ENCODE results near the gene CCDC85B. TPM values are rescaled to one million over a fixed set of nuclear protein-coding genes. Genes with fewer than 3 reads are reported as not detected.

The CCDC85B gene
- total RNA-seq, 3 donors from 2014 or later (not counting 1 experiment from before 2014, with no cell fraction given): 22.6 to 36.1 (median 24.1) TPM

DNA sequence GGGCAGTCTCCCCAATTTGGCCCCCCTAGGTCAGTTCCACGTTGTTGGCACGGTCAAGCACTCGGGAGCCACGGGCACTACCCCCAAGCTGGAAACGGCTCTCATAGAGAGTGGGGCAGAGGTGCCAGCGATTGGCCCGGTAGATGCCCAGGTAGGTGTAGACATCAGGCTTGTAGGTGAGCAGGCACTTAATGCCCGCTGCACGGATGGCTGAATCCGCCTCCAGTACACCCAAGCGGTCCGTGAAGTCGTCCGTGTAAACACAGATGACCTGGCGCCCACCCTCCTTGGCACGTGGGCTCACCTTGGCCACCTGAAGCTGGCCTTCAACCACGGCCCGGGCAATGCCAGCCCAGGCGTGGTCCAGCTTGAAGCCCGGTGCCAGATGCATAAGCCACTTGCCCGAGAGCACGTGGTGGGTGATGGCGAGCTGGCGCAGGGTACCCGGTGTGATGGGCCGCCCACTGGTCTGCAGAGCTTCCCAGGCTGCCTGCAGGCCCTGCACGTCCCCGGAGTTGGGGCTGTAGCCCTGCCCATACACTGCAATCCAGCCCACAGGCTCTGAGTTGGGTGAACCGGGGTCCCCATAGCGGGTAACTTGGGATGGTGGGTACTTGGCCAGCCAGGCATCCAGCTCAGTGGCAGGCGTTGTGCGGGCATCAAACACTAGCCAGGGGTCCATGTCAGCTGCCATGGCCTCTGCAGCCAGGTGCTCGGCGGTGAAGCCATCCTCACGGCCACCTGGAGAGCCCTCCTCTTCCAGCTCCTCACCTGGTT lies 27.1 kb downstream of the CCDC85B start:
- H3K4me1 ChIP-seq (ENCODE audit: control insufficient read depth, insufficient read depth, low read length): peaks cover 57% of the 10 kb centered on the region
- TF ChIP-seq, protein P1, sequence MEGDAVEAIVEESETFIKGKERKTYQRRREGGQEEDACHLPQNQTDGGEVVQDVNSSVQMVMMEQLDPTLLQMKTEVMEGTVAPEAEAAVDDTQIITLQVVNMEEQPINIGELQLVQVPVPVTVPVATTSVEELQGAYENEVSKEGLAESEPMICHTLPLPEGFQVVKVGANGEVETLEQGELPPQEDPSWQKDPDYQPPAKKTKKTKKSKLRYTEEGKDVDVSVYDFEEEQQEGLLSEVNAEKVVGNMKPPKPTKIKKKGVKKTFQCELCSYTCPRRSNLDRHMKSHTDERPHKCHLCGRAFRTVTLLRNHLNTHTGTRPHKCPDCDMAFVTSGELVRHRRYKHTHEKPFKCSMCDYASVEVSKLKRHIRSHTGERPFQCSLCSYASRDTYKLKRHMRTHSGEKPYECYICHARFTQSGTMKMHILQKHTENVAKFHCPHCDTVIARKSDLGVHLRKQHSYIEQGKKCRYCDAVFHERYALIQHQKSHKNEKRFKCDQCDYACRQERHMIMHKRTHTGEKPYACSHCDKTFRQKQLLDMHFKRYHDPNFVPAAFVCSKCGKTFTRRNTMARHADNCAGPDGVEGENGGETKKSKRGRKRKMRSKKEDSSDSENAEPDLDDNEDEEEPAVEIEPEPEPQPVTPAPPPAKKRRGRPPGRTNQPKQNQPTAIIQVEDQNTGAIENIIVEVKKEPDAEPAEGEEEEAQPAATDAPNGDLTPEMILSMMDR (IDR thresholded peaks at IDR 0.05): no peak
- no peak overlapping the region for H3K27ac ChIP-seq (ENCODE audit: low read length)
- H3K36me3 Mint-ChIP-seq: no peaks in the 10 kb centered on the region
- no peaks in the 10 kb centered on the region for H3K27me3 ChIP-seq (ENCODE audit: control insufficient read depth, insufficient read depth, low read length)
- H3K27ac Mint-ChIP-seq: peak overlapping the region; percentile 49 to 77
- no peaks in the 10 kb centered on the region for H3K27me3 Mint-ChIP-seq (ENCODE audit: low read depth in 2 of 2)
- peak overlapping the region; percentile 90 for H3K4me3 Mint-ChIP-seq
- 90% methylated on average over 35 of the region's 35 CpGs for WGBS (ENCODE audit: insufficient coverage)
- intact Hi-C loops (cut with micrococcal nuclease): loop anchor here (2.0 to 5.0 kb wide), 3 partner anchors 15 to 60 kb away; partner anchors contain the start of genes CCDC85B and CFL1
- ATAC-seq: no peak
- H3K9me3 Mint-ChIP-seq: no peaks in the 10 kb centered on the region
- DNase-seq: no peak
- no peaks in the 10 kb centered on the region for H3K9me3 ChIP-seq (ENCODE audit: control insufficient read depth, insufficient read depth, low read length)
- peaks cover 22% of the 10 kb centered on the region for H3K36me3 ChIP-seq (ENCODE audit: control insufficient read depth, insufficient read depth, low read length)
- peak overlapping the region; percentile 96 for H3K4me3 ChIP-seq (ENCODE audit: low read length)
- peaks cover 24 to 52% of the 10 kb centered on the region in 2 donors for H3K4me1 Mint-ChIP-seq

DNA sequence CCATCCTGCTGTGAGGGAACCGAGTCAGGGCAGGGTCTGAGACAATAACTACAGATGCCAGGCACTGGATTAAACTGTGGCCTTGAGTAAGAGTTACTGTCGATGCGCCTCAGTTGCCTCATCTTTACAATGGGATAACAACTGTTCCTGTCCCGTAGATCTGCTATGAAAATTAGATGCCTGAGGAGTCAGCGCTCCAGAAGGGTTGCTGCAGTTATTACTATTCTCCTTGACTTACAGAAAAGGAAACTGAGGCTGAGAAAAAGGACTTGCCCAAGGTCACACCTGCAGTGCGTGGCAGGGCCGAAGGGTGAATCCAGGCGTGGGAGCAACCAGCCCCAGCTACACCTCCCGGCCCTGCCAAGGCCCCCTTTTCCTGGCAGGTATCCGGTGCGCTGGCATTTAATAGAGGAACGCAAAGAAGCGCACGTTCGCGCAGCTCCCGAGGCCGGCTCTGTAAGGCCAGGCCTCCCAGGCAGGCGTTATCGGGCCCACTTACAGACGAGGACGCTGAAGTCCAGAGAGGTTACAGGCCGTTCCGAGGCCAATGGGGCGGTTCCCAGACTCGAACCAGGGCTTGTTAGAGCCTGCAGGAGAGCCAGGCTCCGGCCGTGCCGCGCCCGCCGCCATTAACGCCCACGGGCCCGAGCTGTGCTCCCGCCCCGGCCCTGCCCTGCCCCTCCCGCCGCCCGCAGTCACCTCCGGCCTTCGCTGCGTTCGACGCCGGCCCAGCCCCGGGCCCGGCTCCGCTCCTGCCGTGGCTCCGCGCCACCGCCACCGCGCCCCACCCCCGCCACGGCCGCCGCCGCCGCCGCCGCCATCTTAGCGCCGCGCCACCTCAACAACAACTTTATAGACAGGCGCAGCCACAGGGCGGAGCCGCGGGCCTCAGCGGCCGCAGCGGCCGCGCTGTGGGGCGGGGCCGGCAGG lies 28.0 kb downstream of the CCDC85B start, which contains the start of gene C11orf68:
Gene C11orf68 (minus strand): TSS at position 852 of the 930 bp plus-strand sequence. CDS start 31 bp downstream, at position 821.
- peak in 1 of 3 donors; percentile 3 for ATAC-seq
- no peak for DNase-seq

DNA sequence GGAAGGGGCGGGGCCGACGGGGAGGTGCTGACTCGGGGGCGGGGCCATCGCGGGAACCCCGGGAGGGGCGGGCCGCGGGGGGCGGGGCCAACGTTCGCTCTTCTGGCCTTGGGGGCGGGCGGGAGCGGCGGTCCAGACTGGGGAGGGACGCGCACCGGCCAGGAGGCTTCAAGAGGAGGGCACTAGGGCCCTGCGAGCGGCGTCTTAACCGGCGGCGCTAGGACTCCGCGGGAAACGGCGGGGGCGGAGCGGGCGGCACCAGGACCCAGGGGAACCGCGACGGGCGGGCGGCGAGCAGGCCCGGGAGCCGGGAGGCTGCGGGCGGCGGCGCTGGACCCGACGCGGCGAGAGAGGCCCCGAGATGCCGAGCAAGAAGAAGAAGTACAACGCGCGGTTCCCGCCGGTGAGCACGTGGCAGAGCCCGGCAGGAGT lies 28.7 kb downstream of the CCDC85B start, which contains the start of gene DRAP1:
Gene DRAP1 (plus strand): TSS at position 286 of the 432 bp plus-strand sequence. CDS start 76 bp downstream, at position 362.
- Histone ChIP-seq H3K4me1 (ENCODE audit: control insufficient read depth, insufficient read depth, low read length) (peaks cover 57% of the 10 kb centered on the region), H3K36me3 (ENCODE audit: control insufficient read depth, insufficient read depth, low read length) (peaks cover 30% of the 10 kb centered on the region), H3K27me3 (ENCODE audit: control insufficient read depth, insufficient read depth, low read length) (no peaks in the 10 kb centered on the region), H3K4me3 (ENCODE audit: low read length) (peak within 1 kb of the TSS; percentile 96), H3K27ac (ENCODE audit: low read length) (peak within 1 kb of the TSS; percentile 79), H3K9me3 (ENCODE audit: control insufficient read depth, insufficient read depth, low read length) (no peaks in the 10 kb centered on the region)
- TF ChIP-seq, protein P1 (IDR thresholded peaks at IDR 0.05): no peak
- Mint-ChIP-seq H3K9me3 (no peaks in the 10 kb centered on the region), H3K27me3 (ENCODE audit: low read depth in 2 of 2) (no peaks in the 10 kb centered on the region), H3K27ac (peak within 1 kb of the TSS; percentile 77 to 90), H3K4me1 (peaks cover 24 to 53% of the 10 kb centered on the region in 2 donors), H3K36me3 (no peaks in the 10 kb centered on the region), H3K4me3 (peak within 1 kb of the TSS; percentile 90)
- ATAC-seq: peak; percentile 88 to 97 (median 90)
- DNase-seq: peak; percentile 97 to 98
- WGBS (ENCODE audit: insufficient coverage): under 1% methylated on average over 59 of the region's 59 CpGs
- intact Hi-C loops (cut with micrococcal nuclease): loop anchor here (1.0 to 5.0 kb wide), 5 partner anchors 9 to 62 kb away; partner anchors contain the start of genes CCDC85B, CFL1 and SART1

More for the DNA sequence above, 28.0 kb downstream of the CCDC85B start, which contains the start of gene C11orf68:
- Histone ChIP-seq H3K27me3 (ENCODE audit: control insufficient read depth, insufficient read depth, low read length) (no peaks in the 10 kb centered on the region), H3K9me3 (ENCODE audit: control insufficient read depth, insufficient read depth, low read length) (no peaks in the 10 kb centered on the region), H3K4me3 (ENCODE audit: low read length) (peak within 1 kb of the TSS; percentile 96), H3K4me1 (ENCODE audit: control insufficient read depth, insufficient read depth, low read length) (peaks cover 57% of the 10 kb centered on the region), H3K36me3 (ENCODE audit: control insufficient read depth, insufficient read depth, low read length) (peaks cover 30% of the 10 kb centered on the region), H3K27ac (ENCODE audit: low read length) (peak within 1 kb of the TSS; percentile 79)
- Mint-ChIP-seq H3K4me1 (peaks cover 24 to 53% of the 10 kb centered on the region in 2 donors), H3K4me3 (peak within 1 kb of the TSS; percentile 90), H3K27me3 (ENCODE audit: low read depth in 2 of 2) (no peaks in the 10 kb centered on the region), H3K36me3 (no peaks in the 10 kb centered on the region), H3K9me3 (no peaks in the 10 kb centered on the region), H3K27ac (peak within 1 kb of the TSS; percentile 77 to 90)
- intact Hi-C loops (cut with micrococcal nuclease): loop anchor here (1.0 to 5.0 kb wide), 5 partner anchors 10 to 61 kb away; partner anchors contain the start of genes CCDC85B, CFL1 and SART1
- TF ChIP-seq, protein P1 (IDR thresholded peaks at IDR 0.05): no peak
- WGBS (ENCODE audit: insufficient coverage): 4% methylated on average over 77 of the region's 77 CpGs

All from natural killer cell (primary cell).